GM21786 (cell line): ENCODE data around the gene VAV2.

ENCODE experiments used
- ATAC-seq: cut with Tn5 transposase; IDR thresholded peaks from one replicate; pipeline ENCODE4 v1.9.1; 2021; ENCODE audit not compliant: unreplicated experiment

VAV2 gene

DNA sequence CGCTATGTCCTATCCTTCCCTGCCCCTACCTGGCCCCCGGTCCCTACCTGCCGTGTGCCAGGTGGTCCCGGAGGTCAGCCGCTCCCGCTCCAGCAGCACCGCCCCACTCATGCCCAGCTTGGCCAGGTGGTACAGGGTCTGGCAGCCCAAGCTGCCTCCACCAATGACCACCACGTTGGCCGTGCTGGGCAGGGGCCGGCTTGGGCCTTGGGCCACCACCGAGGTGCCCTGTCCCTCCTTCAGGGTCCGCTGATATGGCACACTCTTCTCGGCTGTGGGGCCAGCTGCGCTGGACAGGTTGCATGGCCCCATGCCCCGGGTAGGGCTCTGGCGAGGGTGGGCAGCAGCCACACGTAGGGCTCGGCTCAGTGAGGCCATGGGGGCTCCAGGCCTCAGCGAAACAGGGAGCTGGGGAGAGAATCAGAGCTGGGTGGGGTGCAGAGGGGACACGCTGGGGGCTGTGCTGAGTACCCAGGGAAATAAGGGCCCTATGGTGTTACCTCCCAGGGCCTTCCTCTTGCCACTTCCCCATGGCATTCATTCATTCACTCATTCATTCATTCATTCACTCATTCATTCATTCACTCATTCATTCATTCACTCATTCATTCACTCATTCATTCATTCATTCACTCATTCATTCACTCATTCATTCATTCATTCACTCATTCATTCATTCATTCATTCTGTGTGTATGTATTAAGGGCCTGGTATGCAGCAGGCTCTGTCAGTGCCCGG lies 258.2 kb downstream of the VAV2 start:
- ATAC-seq = no peak

DNA sequence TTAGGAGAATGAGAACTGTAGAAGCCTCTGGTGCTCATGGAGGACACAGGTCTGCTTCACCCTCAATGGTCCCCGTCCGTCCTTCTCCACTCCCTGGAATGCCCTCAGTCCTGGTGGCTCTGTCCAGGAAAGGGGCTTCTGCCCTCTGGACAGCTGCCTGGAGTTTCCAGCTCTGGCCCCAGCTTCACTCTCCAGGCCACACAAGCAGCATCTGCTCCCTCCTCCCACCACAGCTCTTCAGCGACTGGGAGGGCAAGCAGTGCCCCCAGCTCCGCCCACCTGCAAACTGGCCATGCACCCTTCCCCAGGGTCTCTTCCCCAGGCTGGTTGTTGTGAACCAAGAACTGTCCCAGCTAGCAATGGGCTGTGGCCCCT lies 258.7 kb downstream of the VAV2 start:
- no peak for ATAC-seq

DNA sequence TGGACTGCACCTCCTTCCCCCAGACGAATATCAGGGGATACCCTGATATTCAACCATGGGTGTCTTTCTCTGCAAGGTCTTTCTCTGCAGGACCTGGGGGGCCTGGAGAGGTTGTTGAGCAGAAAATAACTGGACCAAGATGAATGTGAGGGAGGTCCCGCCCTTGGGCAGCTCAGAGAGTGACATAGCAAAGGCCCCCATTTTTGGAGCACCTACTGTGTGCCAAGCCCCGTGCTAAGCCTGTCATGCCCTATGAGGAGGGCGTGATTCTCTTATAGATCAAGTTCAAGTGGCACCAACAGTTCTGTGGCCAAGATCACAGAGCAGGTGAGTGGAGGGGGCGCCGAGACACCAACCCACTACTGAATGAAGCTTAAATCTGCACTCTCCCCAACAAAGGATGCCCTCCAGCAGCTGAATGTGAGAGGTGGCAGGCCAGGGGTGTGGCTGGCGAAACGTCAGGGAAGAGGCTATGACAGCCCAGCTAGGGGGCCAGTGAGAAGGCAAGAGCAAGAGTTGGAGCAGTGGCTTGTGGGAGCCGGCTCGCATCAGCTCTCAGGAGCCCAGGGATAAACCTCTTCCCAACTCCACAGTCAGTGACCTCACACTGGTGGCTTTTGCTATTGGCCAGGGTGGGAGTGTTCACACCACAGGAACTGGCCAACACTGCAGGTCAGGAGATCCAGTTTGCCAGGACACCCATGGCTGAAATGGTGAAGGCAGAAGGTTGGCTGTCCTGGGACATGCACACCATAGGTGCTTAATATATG lies 259.3 kb downstream of the VAV2 start:
- no peak for ATAC-seq

DNA sequence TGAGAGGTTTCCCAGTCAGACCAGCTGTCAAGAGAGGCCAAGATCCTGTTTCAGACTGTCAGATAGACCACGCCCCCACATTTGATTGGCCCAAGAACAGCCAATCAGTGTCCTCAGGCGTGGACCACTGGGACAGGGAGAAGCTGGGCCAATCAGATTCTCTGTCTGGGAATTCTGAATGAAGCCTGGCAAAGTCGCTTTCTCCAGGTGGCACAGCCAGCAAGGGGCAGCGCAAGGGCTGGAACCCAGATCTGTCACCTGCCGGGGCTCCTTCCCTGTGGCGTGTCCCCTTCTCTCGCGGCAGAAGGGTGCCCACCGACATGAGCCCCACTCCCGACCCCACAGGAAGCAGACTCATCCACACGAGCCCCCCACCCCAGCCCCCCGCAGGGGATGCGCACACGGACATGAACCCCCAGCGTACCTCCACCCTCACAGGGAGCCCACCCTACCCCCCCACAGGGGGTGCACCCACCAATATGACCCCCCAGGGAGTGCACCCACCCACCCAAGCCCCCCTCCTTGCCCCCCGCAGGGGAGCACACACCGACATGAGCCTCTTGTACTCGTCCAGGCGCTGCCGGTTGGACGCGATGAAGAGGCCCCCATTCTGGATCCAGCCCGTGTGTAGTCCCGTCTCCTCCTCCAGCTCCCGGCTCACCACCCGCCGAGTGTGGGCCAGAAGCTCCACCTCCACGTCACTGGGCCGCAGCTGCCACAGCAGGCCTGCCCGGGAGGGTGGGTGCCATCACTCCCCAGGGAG lies 260.1 kb downstream of the VAV2 start:
- ATAC-seq = no peak

DNA sequence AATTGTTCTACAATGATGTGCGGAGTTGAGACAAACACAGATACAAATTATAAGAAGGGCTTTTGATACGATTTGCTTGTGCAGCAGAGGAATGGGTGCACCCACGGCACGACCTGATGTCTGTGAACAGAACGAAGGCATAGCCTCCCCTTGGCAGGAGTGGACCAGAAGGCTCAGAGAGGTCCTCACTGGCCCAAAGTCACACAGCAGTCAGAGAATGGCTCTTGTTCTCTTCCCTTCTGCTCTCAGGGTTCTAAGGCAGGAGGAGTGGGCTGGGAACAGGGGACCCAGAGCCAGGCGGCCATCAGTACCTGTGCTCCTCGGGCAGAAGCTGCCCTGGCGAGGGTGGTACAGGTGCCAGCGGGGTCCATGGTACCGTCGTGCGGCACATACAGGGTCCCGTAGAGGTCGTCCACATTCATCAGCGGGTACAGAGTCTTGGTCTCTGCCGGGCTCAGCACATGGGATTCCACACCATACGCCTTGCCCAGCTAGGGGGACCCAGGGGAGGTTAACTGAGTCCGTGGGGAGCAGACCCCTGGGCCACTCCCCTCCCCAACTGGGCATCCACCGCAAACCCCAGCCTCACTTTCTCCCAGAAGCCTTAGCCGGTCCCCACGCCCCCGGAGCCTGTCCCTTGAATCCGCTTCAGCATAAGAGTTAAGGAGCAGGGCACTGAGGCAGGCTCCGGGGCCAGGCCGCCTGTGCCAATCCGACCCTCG lies 261.0 kb downstream of the VAV2 start:
- ATAC-seq = no peak

DNA sequence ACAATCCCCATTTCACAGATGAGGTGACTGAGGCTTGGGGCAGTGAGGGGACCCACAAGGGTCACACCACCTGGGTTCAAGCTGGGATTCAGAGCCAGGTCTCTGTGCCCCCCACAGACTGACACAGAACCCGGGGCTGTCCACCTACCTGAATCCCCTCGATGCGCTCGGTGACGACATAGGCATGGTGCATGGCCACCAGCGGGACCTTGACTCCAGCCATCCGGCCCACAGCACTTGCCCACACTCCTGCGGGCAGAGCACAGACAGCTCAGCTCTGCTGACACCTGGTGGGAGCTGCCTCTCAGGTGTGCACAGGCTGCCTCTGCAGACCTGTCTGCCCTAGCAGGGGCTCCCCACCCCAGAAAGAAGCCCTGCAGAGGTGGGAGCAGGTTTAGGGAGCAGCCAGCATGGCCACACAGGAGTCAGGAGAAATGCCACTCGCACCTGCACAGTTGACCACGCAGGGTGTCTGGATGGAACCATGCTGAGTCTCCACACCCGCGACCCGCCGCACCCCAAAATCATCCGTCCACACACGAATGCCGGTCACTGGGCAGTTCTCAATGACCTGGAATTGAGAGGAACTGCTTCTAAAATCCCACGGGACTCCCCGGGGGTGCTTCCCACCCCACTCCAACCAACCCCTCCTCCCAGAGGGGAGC lies 262.4 kb downstream of the VAV2 start:
- no peak for ATAC-seq

DNA sequence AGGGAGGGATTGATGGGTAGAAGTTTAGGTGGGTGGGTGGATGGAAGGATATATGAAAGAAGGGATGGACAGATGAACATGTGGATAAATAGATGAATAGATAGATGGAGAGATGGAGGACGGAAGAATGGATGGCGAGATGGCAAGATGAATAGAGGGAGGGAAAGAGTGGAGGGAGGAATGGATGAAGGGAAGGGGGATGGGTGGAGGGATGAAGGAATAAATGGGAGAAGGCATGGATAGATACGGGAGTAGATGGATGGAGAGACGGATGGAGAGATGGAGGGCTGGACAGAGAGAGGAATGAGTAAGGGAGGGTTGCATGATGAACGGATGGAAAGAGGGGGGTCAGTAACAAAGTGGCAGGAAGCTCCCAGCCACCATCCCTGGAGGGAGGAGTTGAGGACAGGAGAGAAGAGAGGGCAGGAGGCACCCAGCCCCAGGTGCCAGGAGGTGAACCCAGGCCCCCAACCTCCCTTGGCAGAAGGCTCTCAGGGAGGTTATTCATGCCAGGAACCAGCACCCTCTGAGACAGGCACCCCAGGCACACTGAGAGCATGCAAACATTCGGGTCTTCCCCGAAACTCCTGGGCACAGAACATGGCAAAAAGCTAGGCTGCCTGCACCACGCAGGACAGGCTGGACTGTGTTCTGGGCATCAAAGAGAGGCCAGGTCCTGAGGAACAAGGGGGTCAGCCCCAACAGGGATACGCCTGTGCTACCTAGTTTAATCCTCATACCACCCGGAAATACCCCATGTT lies 263.1 kb downstream of the VAV2 start:
- no peak for ATAC-seq

DNA sequence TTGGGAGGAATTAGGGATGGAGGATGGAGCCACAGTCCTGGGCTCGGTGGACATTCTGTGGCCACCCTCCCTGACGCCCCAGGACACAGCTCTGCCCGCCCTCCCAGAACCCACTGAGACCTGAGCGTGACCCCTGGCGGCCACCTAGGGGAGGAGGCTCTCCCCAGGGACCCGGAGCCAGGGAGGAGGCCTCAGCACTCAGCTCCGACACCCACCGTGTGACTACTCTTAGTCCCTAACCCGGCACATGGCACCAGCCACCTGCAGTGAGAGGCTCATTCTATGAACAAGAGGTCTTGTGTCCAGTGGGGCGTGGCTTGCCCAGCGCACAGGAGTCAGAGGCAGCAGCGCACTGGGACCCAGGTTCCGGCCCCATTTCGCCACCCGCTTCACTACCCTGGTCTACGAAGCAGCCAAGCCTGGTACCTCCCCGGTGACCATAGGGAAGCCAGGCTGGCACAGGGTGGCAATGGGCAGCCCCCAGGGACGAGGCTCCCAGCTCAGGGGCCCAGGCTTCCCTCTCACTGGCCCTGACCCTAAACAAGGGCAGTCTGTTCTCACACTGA lies 264.2 kb downstream of the VAV2 start:
- ATAC-seq = no peak

DNA sequence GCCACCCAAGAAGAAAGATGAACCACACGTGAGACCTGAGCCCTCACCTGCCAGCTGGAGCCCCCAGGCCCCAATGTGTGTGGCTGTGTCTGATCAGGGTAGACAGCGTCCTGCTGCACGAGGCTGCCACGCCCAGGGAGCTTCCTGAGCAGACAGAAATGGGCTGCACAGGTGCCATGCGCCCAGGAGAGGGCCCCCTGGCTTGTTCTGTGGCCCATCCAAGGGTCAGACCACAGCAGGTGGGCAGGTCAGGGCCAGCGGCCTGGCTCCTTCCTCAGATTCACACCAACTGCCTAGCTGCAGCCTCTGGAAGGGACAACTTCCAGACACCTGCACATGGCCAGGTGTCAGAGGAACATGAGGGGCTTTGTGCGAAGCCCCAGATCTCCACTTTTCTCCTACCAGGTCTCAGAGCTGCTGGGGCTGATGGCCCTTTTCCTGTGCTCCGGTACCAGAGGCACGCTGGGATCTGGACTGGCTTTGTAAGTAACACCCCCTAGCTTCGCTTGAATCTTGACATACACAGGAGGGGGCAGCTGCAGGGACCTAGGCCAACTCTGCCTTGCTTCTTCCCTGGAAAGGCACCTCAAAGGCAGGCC lies 264.7 kb downstream of the VAV2 start:
- no peak for ATAC-seq

DNA sequence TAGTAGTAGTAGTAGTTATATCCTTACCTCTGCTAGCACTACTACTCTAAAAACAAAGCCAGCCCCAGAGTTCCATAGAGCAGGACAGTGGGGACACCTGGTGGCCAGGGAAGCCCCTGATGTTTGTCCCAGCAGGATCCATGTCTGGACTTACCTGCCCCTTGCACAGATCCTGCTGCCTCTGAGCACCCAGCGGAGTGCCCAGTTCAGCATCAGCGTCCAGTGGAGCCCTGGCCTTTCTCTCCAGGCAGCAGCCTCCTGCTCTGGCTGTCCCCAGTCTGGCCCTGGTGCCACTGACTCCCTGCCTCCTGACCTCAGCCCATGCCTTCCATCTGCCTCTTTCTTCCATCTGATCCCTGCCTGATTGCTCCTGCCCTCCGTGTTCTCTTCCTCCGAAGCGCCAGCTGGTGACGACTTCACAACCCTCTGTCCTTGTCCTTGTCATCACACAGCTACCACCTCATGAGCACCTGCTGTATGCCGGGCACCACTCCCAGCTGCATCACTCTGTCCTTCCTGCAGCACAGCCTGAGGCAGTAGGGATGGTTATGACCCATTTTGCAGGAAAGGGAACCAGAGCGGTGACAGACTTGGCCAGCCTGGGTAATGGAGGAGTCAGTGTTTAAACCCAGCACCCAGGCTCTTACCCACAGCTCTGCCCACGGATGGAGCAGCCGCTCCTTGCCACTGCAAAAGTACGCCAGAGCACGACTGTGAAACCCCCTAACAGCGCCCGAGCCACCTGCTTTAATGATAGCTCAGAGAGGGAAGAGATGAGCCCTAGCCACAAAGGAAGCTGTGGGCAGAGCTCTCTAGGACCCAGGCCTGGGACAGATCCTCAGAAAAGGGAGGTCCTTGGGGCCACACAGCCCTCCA lies 265.5 kb downstream of the VAV2 start:
- no peak for ATAC-seq

DNA sequence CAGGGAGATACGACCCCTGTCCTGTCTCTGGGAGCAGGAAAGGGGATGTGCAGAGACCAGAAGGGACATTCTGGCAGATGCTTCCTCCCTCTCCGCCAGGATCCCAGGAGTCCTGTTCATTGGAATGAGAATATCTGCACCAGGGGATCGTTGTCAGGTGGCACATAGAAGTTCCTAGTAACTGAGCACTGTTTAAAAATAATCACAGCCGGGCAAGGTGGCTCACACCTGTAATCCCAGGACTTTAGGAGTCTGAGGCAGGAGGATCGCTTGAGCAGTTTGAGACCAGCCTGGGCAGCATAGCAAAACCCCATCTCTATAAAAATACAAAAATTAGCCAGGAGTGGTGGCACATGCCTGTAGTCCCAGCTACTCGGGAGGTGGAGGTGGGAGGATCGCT lies 266.2 kb downstream of the VAV2 start:
- ATAC-seq = no peak

DNA sequence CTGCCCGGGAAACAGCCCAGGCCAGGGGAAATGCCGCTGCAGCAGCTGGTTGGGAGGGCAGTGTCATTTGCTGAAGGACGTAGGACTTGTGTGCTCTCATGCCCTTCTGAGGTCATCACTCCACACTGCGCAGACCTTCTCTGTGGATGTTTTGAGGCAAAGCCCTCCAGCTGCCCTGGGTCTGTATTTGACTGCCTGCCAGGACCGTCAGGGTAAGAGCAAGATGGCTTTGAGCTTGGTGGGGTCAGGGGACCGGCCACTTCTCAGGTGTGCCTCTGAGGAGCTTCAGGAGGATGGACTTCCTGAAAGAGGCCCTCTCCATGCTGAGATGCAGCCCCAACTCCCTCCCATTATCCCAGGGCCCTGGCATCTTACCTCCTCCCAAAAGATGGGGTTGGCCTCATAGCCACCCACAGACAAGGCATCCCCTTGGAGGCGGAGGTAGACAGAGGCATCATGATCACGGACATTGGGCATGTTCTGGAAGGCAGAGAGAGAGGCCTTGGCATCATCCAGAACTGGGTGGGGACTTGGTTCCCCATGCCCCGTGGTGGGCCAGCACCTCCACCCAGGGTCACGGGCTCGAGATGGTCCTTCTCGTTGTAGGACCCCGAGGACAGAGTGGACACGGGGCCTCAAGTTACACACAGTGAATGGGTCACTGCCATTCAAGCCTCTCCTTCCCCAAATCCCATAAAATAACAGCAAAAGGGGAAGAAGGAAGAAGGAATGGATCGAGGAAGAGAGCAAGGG lies 273.4 kb downstream of the VAV2 start:
- ATAC-seq = no peak

DNA sequence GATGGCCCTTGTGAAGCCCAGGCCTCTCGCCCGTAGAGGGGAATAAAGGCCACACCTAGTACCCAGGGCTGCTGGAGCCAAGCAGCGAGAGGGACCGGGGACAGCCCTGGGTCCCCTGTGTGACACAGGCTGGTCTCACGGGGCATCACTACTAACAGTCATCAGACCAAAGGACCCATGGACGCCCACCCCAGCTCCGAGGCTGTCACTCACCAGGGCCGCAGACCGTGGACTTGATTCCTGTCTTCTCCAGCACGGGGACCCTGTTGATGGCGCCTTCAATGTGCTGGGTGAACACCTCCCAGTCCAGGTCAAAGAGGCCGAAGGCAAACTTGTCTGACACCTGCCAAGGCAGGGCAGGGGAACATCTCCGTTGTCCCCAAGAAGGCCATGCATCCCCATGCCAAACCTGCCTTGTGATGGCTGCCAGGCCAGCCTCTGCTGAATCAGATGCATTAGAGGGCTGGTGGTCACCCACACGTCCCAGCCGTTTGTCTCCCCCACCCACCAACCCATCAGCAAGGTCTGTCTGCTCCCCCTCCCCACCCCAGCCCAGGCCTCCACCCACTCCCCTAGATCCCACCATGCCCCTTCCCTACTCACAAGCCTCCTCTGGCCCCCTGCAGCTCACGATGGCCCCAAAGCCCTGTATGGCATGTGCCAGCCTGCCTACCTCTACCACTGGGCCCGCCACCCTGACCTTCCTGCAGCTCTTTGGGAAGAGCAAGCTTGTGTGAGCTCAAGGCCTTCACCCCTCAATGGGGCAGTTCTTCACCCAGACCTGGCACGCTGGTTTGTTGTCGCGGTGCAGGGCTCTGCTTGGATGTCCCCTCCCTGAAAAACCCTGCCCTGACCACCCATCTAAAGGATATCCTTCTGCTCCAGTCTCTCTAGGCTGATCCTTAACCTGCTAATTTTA lies 274.8 kb downstream of the VAV2 start:
- no peak for ATAC-seq

DNA sequence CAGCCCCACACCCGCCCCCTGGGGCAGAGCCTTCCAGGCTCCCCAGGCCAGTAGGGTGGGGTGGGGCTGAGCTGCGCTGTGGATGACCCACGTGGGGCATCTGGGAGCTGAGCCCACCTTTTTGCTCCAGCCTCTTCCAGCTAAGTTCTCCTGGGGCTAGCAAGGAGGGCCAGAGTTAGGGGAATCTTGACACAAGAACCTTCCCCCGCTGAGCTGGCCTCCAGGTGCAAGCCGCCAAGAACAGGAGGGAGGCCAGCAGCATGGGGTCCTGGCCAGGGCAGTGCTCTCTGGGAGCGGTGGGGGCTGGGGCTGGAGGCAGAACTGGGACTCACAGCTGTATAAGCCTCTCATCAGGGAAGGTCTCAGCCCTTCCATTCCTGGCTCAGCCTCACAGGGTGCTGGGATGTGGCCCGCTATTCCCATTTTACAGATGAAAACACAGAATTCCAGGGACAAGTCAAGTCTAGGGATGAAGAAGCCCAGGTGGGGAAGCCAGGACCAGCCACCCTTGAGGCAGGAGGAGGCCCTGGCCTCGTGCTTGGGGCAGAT lies 275.5 kb downstream of the VAV2 start:
- no peak for ATAC-seq

DNA sequence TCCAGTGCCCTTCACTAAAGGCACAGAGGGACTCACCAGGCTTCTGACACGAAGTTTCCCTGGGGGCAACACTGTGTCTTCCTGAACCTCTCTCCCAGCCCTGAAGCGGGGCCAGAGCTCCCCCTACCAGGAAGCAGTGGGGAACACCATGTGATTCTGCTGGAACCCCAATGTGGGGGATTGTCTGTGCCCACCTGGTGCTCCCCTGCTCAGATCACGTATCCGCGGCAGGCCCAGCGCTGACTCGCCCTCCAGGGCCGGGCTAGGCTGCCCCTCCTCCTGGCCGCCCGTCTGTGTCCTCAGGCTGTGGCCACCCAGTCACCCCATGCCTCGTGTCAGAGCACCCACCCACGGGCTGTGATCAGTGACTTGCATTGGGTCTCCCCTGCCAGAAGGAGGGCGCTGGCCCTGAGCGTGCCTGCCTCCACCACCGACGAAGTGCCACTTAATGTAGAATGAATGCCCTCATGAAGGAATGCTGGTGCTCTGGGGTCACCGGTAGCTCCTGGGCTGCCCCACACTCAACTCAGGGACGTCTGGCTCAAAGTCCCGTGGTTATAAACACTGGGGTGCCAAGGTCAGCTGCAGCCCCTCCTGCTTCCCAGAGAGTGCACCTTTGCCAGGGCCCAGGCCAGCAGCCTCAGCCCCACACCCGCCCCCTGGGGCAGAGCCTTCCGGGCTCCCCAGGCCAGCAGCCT lies 276.1 kb downstream of the VAV2 start:
- no peak for ATAC-seq
